IMR-90 (cell line): Measurements from ENCODE around the gene FUT8. TPM values are rescaled to one million over a fixed set of nuclear protein-coding genes. Genes with fewer than 3 reads are reported as not detected.

ENCODE experiments used
- ATAC-seq: fragments of 200-7000 bp; cut with Tn5 transposase; 2 replicates; pipeline ENCODE4 v1.9.1; 2020; ENCODE audit warnings: low read depth, mild to moderate bottlenecking, moderate library complexity
- BruUV-seq: library from RNA; stranded (reverse); fragments of 400-500 nt; replicated peaks from 2 replicates; lab custom pipeline; 2021; lab: Mats Ljungman, UMichigan
- CTCF ChIA-PET: fragments of 300-600 bp; formaldehyde crosslinking; extraction: SDS; loops from one replicate; lab custom pipeline; 2021; ENCODE audit warnings: antibody characterized with exemption; lab: Yijun Ruan, JAX
- POLR2A ChIA-PET: fragments of 300-600 bp; sonication (Branson Sonifier 250); formaldehyde crosslinking; loops from one replicate; lab custom pipeline; 2022; ENCODE audit warnings: antibody characterized with exemption; ENCODE audit not compliant: unreplicated experiment; lab: Charles Lee
- DNase-seq: peaks from one replicate; pipeline ENCODE4 v3.0.0; 2013
- H2AFZ ChIP-seq: replicated peaks from 2 replicates; pipeline ENCODE3; 2013; ENCODE audit warnings: low read length, mild to moderate bottlenecking; ENCODE audit not compliant: poor library complexity
- H2AK5ac ChIP-seq: 2 replicates; pipeline ENCODE4 v1.6.1; 2013; ENCODE audit warnings: low read depth, low read length, inconsistent platforms
- H2AK9ac ChIP-seq: replicated peaks from 2 replicates; pipeline ENCODE3; 2013; ENCODE audit warnings: mild to moderate bottlenecking, low read depth, low read length, moderate library complexity; ENCODE audit not compliant: poor library complexity
- H2BK120ac ChIP-seq: 2 replicates; pipeline ENCODE4 v1.6.1; 2013; ENCODE audit warnings: low read depth, low read length, inconsistent platforms
- H2BK15ac ChIP-seq: 3 replicates; pipeline ENCODE4 v1.6.1; 2013; ENCODE audit warnings: low read depth, low read length, inconsistent platforms
- H2BK20ac ChIP-seq: 2 replicates; pipeline ENCODE4 v1.6.1; 2013; ENCODE audit warnings: low read depth, mild to moderate bottlenecking, inconsistent platforms, low read length, moderate library complexity
- H2BK5ac ChIP-seq: 2 replicates; pipeline ENCODE4 v1.6.1; 2013; ENCODE audit warnings: mild to moderate bottlenecking, low read depth, low read length, inconsistent platforms; ENCODE audit not compliant: poor library complexity, severe bottlenecking
- H3K14ac ChIP-seq: replicated peaks from 2 replicates; pipeline ENCODE4 v1.6.1; 2013; ENCODE audit warnings: low read depth, low read length, inconsistent platforms
- H3K18ac ChIP-seq: 2 replicates; pipeline ENCODE4 v1.6.1; 2013; ENCODE audit warnings: low read depth, low read length, control low read depth
- H3K23ac ChIP-seq: 2 replicates; pipeline ENCODE4 v1.6.1; 2013; ENCODE audit warnings: low read depth, low read length, inconsistent platforms
- H3K27ac ChIP-seq: 2 replicates; pipeline ENCODE4 v1.5.1; 2013; ENCODE audit warnings: mild to moderate bottlenecking, control low read depth, low read length; ENCODE audit not compliant: insufficient read depth
- H3K27me3 ChIP-seq: 2 replicates; pipeline ENCODE4 v1.6.1; 2013; ENCODE audit warnings: low read length; ENCODE audit not compliant: control insufficient read depth, insufficient read depth
- H3K36me3 ChIP-seq: 2 replicates; pipeline ENCODE4 v1.6.1; 2013; ENCODE audit warnings: low read length, mixed read lengths; ENCODE audit not compliant: control insufficient read depth, insufficient read depth
- H3K4ac ChIP-seq: 2 replicates; pipeline ENCODE4 v1.6.1; 2013; ENCODE audit warnings: low read depth, low read length, inconsistent platforms
- H3K4me1 ChIP-seq: 2 replicates; pipeline ENCODE4 v1.6.1; 2013; ENCODE audit warnings: low read length, mixed read lengths; ENCODE audit not compliant: control insufficient read depth, insufficient read depth
- H3K4me2 ChIP-seq: 2 replicates; pipeline ENCODE4 v1.6.1; 2013; ENCODE audit warnings: low read depth, mild to moderate bottlenecking, control low read depth, low read length, moderate library complexity
- H3K4me3 ChIP-seq: 2 replicates; pipeline ENCODE4 v1.5.1; 2013; ENCODE audit warnings: low read depth, mild to moderate bottlenecking, control low read depth, low read length, moderate library complexity; ENCODE audit not compliant: insufficient read depth
- H3K56ac ChIP-seq: 2 replicates; pipeline ENCODE4 v1.6.1; 2013; ENCODE audit warnings: low read length, inconsistent platforms; ENCODE audit not compliant: insufficient read depth; ENCODE audit errors: extremely low read depth
- H3K79me1 ChIP-seq, 2 experiments: 2 replicates each; pipeline ENCODE4 v1.6.1; 2013; ENCODE audit warnings: low read length in 2 of 2, inconsistent platforms in 1 of 2, low read depth in 1 of 2
- H3K9ac ChIP-seq: 2 replicates; pipeline ENCODE4 v1.6.1; 2013; ENCODE audit warnings: low read depth, low read length, control low read depth
- H3K9me1 ChIP-seq: 2 replicates; pipeline ENCODE4 v1.6.1; 2013; ENCODE audit warnings: low read length, inconsistent platforms; ENCODE audit not compliant: insufficient read depth
- H3K9me3 ChIP-seq: 2 replicates; pipeline ENCODE4 v1.6.1; 2013; ENCODE audit warnings: low read length; ENCODE audit not compliant: control insufficient read depth, insufficient read depth
- H4K20me1 ChIP-seq: 2 replicates; pipeline ENCODE4 v1.6.1; 2013; ENCODE audit warnings: low read length, inconsistent platforms; ENCODE audit not compliant: insufficient read depth
- H4K5ac ChIP-seq: 2 replicates; pipeline ENCODE4 v1.6.1; 2013; ENCODE audit warnings: mild to moderate bottlenecking, low read depth, low read length, control low read depth
- H4K8ac ChIP-seq, 2 experiments: 2 replicates each; pipeline ENCODE4 v1.6.1; 2013; ENCODE audit warnings: low read depth in 2 of 2, low read length in 2 of 2, control low read depth in 1 of 2, inconsistent platforms in 1 of 2
- H4K91ac ChIP-seq: 2 replicates; pipeline ENCODE4 v1.6.1; 2013; ENCODE audit warnings: low read depth, low read length, inconsistent platforms; ENCODE audit not compliant: insufficient read depth
- BHLHE40 ChIP-seq: fragments of 150-350 bp; IDR thresholded peaks from 2 replicates; pipeline ENCODE4 v1.6.1; 2016; ENCODE audit warnings: mild to moderate bottlenecking, low read depth, low read length
- CEBPB ChIP-seq: IDR thresholded peaks from 2 replicates; pipeline ENCODE4 v1.6.1; 2012; ENCODE audit warnings: low read depth, low read length, improper control_type of control experiment
- CHD1 ChIP-seq: IDR thresholded peaks from 2 replicates; pipeline ENCODE4 v1.6.1; 2012; ENCODE audit warnings: low read depth, low read length, improper control_type of control experiment
- ELK1 ChIP-seq: fragments of 150-350 bp; IDR thresholded peaks from 2 replicates; pipeline ENCODE4 v1.6.1; 2016; ENCODE audit warnings: low read depth, mild to moderate bottlenecking, low read length, moderate library complexity, borderline replicate concordance
- MAFK ChIP-seq: IDR thresholded peaks from 2 replicates; pipeline ENCODE4 v1.6.1; 2012; ENCODE audit warnings: low read depth, low read length, improper control_type of control experiment
- MAZ ChIP-seq: IDR thresholded peaks from 2 replicates; pipeline ENCODE4 v1.6.1; 2012; ENCODE audit warnings: low read depth, mild to moderate bottlenecking, low read length, improper control_type of control experiment, moderate library complexity, borderline replicate concordance
- MXI1 ChIP-seq: IDR thresholded peaks from 2 replicates; pipeline ENCODE4 v1.6.1; 2012; ENCODE audit warnings: low read depth, mild to moderate bottlenecking, low read length, moderate library complexity, borderline replicate concordance
- NFE2L2 ChIP-seq: fragments of 150-350 bp; IDR thresholded peaks from 2 replicates; pipeline ENCODE4 v1.6.1; 2016; ENCODE audit warnings: low read depth, mild to moderate bottlenecking, low read length
- RAD21 ChIP-seq: IDR thresholded peaks from 2 replicates; pipeline ENCODE4 v1.6.1; 2012; ENCODE audit warnings: low read length, improper control_type of control experiment
- RCOR1 ChIP-seq: IDR thresholded peaks from 2 replicates; pipeline ENCODE4 v1.6.1; 2012; ENCODE audit warnings: mild to moderate bottlenecking, low read length, improper control_type of control experiment; ENCODE audit not compliant: insufficient replicate concordance
- RFX5 ChIP-seq: IDR thresholded peaks from 2 replicates; pipeline ENCODE4 v1.8.0; 2012; ENCODE audit warnings: low read depth, mild to moderate bottlenecking, low read length, moderate library complexity
- WGBS, 2 experiments: methylation state at CpG; one replicate each; pipeline versions ENCODE4 v1.1.5 to v1.1.7; 2013; ENCODE audit warnings: missing lambda C conversion rate in 2 of 2; ENCODE audit not compliant: insufficient read length in 1 of 2; ENCODE audit errors: extremely low coverage in 2 of 2; 5-methylcytosine and 5-hydroxymethylcytosine counted together
- dilution Hi-C: fragments of 300-500 bp; cut with HindIII; formaldehyde crosslinking; loops from one replicate; pipeline ENCODE4 v1.14.3; 2018; ENCODE audit warnings: low sequenced_read_pairs; ENCODE audit not compliant: unreplicated experiment
- in situ Hi-C: fragments of 300-500 bp; cut with MboI; formaldehyde crosslinking; loops from 3 replicates; pipeline ENCODE4 v1.14.3; 2019; ENCODE audit warnings: low sequenced_read_pairs, inconsistent platforms, mixed read lengths
- intact Hi-C: fragments of 100-400 bp; cut with micrococcal nuclease; formaldehyde crosslinking; loops from 2 replicates; pipeline ENCODE4 v1.10.0; 2022
- polyA plus RNA-seq, 3 experiments: library from polyadenylated mRNA; depleted of rRNA; stranded (reverse); fragments of >200 nt; gene quantifications; 2 replicates each; pipeline ENCODE4 v1.2.3, GENCODE V29; 2012; ENCODE audit warnings: low replicate concordance in 1 of 3
- total RNA-seq: library from RNA; depleted of rRNA; stranded (reverse); fragments of >200 nt; gene quantifications from 2 replicates; pipeline ENCODE4 v1.2.3, GENCODE V29; 2012
- TF ChIP-seq, protein P1 (sequence below): fragments of 150-350 bp; IDR thresholded peaks from 2 replicates; pipeline ENCODE4 v1.6.1; 2017; ENCODE audit warnings: mild to moderate bottlenecking, antibody characterized with exemption, low read length, low read depth
- TF ChIP-seq, protein P2 (sequence below): conservative IDR thresholded peaks from 2 replicates; pipeline ENCODE4 v1.5.1; 2012; ENCODE audit warnings: mild to moderate bottlenecking, low read depth, low read length, improper control_type of control experiment

Gene FUT8
- total and polyA plus RNA-seq, 2 of the 4 experiments (the other 2 are of a cell fraction): 15.6 to 72.9 TPM

- H2BK120ac ChIP-seq: no peak overlapping the region
Observed at GRCh38 chr14:65479386-65479785, 66.9 kb downstream of the FUT8 start.

More at GRCh38 chr14:65479386-65479785, 66.9 kb downstream of the FUT8 start:
- Histone ChIP-seq H2AFZ (no peak overlapping the region), H3K4me2 (no peak overlapping the region), H3K14ac (no peak overlapping the region), H2BK5ac (no peak overlapping the region), H3K36me3 (no peaks in the 10 kb centered on the region), H3K4me3 (no peak overlapping the region), H3K56ac (no peak overlapping the region), H4K20me1 (no peaks in the 10 kb centered on the region), H3K23ac (no peak overlapping the region), H3K27me3 (no peaks in the 10 kb centered on the region), H3K4me1 (no peaks in the 10 kb centered on the region; the same call in 1 of the 2 replicates), H2BK15ac (no peak overlapping the region), H3K79me1 (peaks cover 3 to 17% of the 10 kb centered on the region in 2 experiments; a peak in 3 of 4 replicates), H2BK20ac (no peak overlapping the region), H3K9me1 (no peaks in the 10 kb centered on the region), H3K27ac (no peak overlapping the region), H4K91ac (no peak overlapping the region), H4K5ac (no peak overlapping the region), H4K8ac (no peak overlapping the region), H2AK9ac (no peak overlapping the region), H2AK5ac (no peak overlapping the region), H3K9me3 (no peaks in the 10 kb centered on the region), H3K9ac (no peak overlapping the region), H3K18ac (no peak overlapping the region), H3K4ac (no peak overlapping the region)
- TF ChIP-seq MAZ: no peak
- TF ChIP-seq RCOR1: no peak
- TF ChIP-seq, protein P1, sequence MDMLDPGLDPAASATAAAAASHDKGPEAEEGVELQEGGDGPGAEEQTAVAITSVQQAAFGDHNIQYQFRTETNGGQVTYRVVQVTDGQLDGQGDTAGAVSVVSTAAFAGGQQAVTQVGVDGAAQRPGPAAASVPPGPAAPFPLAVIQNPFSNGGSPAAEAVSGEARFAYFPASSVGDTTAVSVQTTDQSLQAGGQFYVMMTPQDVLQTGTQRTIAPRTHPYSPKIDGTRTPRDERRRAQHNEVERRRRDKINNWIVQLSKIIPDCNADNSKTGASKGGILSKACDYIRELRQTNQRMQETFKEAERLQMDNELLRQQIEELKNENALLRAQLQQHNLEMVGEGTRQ: no peak
- TF ChIP-seq BHLHE40: no peak
- no peak for TF ChIP-seq MXI1
- TF ChIP-seq CEBPB: no peak
- no peak for TF ChIP-seq NFE2L2
- TF ChIP-seq, protein P2, sequence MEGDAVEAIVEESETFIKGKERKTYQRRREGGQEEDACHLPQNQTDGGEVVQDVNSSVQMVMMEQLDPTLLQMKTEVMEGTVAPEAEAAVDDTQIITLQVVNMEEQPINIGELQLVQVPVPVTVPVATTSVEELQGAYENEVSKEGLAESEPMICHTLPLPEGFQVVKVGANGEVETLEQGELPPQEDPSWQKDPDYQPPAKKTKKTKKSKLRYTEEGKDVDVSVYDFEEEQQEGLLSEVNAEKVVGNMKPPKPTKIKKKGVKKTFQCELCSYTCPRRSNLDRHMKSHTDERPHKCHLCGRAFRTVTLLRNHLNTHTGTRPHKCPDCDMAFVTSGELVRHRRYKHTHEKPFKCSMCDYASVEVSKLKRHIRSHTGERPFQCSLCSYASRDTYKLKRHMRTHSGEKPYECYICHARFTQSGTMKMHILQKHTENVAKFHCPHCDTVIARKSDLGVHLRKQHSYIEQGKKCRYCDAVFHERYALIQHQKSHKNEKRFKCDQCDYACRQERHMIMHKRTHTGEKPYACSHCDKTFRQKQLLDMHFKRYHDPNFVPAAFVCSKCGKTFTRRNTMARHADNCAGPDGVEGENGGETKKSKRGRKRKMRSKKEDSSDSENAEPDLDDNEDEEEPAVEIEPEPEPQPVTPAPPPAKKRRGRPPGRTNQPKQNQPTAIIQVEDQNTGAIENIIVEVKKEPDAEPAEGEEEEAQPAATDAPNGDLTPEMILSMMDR: no peak
- no peak for TF ChIP-seq RFX5
- no peak for TF ChIP-seq CHD1
- TF ChIP-seq MAFK: no peak
- TF ChIP-seq RAD21: no peak
- no peak for TF ChIP-seq ELK1
- intact Hi-C loops (no loop called here), in situ Hi-C loops (no loop called here), dilution Hi-C loops (no loop called here)
- ChIA-PET POLR2A (no interaction called here), CTCF (interaction anchor here (0.6 to 1.4 kb wide), 2 partner anchors 9 to 41 kb away, joined by 3 to 5 read pairs; no protein-coding TSS in a partner anchor)
- ATAC-seq (no peak), DNase-seq (no peak)
- BruUV-seq: no TSS peak
- WGBS, 2 experiments: no CpG with 5 or more reads among the region's 2 CpGs
